AG09309 (cell line): Measurements from ENCODE around the gene TYW3.
"Not testable (repeated sequence)": the region's sequence is repeated elsewhere in the genome, so short reads cannot be mapped to it uniquely, and the experiment has no call there.

Source experiments
- DNase-seq: peaks from one replicate; pipeline ENCODE4 v3.0.0-alpha.2; 2010; ENCODE audit warnings: low read depth
- H3K4me3 ChIP-seq: 2 replicates; pipeline ENCODE4 v1.5.1; 2011; ENCODE audit warnings: mild to moderate bottlenecking, low read depth, low read length, moderate library complexity; ENCODE audit not compliant: control insufficient read depth
- CTCF ChIP-seq: IDR thresholded peaks from 2 replicates; pipeline ENCODE4 v1.5.1; 2011; ENCODE audit warnings: mild to moderate bottlenecking, low read depth, low read length, inconsistent platforms; ENCODE audit not compliant: insufficient read depth, control insufficient read depth; ENCODE audit errors: missing control alignments

TYW3 gene

GRCh38 chr1:74726063-74726462 lies 6.9 kb upstream of the TYW3 start:
- H3K4me3 ChIP-seq: no peak overlapping the region
- TF ChIP-seq CTCF: no peak
- no peak for DNase-seq

GRCh38 chr1:74728736-74729135 lies 4.2 kb upstream of the TYW3 start:
- H3K4me3 ChIP-seq: no peak overlapping the region
- no peak for DNase-seq
- no peak for TF ChIP-seq CTCF

- no peak for TF ChIP-seq CTCF
- DNase-seq: no peak
Measured at GRCh38 chr1:74729741-74730478, 3.0 kb upstream of the TYW3 start.

GRCh38 chr1:74731399-74732052 lies 1.4 kb upstream of the TYW3 start:
- no peak overlapping the region for H3K4me3 ChIP-seq
- no peak for TF ChIP-seq CTCF
- no peak for DNase-seq

More at GRCh38 chr1:74729741-74730478, 3.0 kb upstream of the TYW3 start:
- H3K4me3 ChIP-seq: no peak overlapping the region

GRCh38 chr1:74732071-74732946 lies 643 bp upstream of the TYW3 start:
- H3K4me3 ChIP-seq: peak overlapping the region; percentile 79
- DNase-seq: not testable (repeated sequence)

- peak; percentile 63 for TF ChIP-seq CTCF
- peak overlapping the region; percentile 79 for H3K4me3 ChIP-seq
- peak; percentile 34 for DNase-seq
Measured at GRCh38 chr1:74733604-74734484, 892 bp downstream of the TYW3 start.
